Stimulated activated CD8-positive, alpha-beta memory T cell treated with anti-CD3 and anti-CD28 coated beads, Interleukin-4, amount 100 ng/mL, for 24 hours (primary cell): ENCODE measurements around the gene ASMTL.

Source experiments
- DNase-seq: peaks from one replicate; pipeline ENCODE4 v3.0.0-alpha.2; 2020; ENCODE audit warnings: low read depth

The ASMTL gene

GRCh38 chrX:1403228-1403627 is 49.5 kb downstream of the ASMTL start:
- DNase-seq, result no peak

- no peak for DNase-seq
Measured at GRCh38 chrX:1401611-1402430, 50.9 kb downstream of the ASMTL start.

DNA sequence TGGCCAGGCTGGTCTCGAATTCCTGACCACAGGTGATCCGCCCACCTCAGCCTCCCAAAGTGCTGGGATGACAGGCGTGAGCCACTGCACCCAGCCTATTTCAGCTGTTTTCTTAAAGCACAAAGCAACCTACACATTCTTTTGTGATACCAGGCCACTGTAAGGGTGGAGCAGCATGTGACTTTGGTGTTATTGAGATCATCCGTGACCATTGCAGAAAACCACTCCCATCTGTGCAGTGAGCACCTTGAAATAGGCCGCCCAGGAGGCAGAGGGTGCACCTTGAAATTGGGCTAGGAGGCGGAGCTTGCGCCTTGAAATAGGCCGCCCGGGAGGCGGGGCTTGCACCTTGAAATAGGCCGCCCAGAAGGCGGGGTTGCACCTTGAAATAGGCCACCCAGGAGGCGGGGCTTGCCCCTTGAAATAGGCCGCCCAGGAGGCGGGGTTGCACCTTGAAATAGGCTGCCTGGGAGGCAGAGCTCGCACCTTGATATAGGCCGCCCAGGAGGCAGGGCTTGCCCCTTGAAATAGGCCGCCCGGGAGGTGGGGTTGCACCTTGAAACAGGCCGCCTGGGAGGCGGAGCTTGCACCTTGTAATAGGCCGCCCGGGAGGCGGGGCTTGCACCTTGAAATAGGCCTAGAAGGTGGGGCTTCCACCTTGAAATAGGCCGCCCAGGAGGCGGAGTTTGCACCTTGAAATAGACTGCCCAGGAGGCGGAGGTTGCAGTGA is 51.8 kb downstream of the ASMTL start:
- DNase-seq, result no peak

DNA sequence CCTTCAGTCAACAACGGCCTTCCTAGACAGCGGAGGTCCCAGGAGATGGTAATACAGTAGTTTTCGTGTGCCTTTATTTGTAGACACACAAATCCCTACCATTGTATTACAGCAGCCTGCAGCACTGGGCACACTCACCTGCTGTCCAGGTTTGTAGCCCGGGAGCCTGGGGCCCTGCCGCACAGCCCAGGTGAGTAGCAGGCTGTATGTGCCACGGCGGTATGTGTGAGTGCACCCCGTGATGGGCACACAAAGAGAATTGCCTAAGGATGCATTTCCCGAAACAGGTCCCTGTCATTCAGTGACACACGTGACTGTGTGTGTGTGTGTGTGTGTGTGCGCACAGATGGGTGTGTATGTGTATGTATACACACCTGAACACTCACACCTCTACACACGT is 52.7 kb downstream of the ASMTL start:
- no peak for DNase-seq

DNA sequence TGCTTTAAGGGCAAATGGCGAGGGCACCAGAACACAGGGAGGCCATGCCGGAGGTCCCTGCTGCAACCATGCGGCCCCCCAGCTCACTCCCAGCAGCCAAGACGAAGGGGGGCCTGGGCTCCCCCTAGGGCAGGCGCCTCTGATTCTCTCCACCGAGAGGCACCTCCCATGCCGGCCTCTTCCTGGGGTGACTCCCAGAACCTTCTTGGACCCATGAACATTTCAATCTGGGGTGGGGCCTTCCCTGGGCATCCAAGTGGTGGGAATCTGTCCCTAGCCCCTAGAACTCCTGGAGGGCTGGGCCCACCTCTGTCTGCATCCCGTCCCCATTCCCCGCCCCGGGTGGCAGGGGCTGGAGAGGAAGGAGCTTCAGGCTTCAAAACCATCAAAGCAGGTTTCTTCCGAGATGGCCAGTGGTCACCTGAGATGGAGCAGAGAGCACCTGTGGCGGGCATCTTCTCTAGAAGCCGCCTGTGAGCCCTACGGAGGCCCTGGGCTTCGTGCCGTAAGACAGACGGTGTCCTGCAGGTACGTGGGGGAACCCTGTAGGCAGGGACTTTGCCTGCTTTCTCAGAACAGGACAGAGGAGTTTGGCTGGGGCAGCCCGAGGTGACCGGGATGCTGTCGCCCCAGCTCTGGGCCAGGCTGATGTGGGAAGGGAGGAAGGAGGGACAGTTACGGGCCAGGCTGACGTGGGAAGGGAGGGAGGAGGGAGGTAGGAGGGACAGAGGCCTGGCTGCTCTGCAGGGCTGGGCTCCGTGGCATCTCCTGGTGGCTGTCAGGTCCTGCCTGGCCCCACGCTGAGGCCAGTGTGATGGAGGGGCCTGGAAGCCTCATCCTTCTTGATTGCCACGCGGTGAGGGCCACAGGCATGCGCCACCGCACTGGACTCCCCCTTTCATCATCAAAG is 54.0 kb downstream of the ASMTL start:
- DNase-seq, result no peak

DNA sequence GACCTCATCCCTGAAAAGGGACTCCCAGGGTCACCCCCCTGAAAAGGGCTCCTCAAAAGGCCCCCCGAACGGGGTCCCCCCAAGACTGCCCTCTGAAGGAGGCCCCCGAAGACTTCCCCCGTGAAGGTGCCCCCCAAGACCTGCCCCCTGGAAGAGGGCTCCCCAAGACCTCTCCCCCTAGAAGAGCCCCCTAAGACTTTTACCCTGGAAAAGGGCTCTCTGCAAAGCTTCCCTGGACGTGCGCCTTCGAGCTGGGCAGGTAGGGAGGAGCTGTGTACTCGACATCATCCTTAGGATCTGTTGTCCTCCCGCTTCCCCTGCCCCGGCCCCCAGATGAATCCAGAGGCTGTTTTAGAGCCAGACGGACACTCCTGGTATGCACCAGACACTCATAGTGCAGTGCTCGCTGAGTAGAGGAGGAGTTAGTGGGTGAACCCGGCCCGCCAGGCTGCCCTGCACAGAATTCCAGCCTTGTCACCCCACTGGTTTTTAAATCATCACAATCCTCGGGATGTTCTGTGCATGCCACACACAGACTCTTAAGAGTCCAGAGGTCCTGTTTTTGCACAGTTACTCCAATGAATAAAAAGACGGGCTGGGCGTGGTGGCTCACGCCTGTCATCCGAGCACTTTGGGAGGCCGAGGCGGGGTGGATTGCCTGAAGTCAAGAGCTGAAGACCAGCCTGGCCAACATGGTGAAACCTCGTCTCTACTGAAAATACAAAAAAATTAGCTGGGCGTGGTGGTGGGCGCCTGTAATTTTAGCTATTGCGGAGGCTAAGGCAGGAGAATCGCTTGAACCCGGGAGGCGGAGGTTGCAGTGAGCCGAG is 55.1 kb downstream of the ASMTL start:
- DNase-seq, result no peak

- DNase-seq, result no peak
Measured at GRCh38 chrX:1397001-1397400, 55.7 kb downstream of the ASMTL start.

- no peak for DNase-seq
Measured at GRCh38 chrX:1395646-1396216, 57.0 kb downstream of the ASMTL start.

DNA sequence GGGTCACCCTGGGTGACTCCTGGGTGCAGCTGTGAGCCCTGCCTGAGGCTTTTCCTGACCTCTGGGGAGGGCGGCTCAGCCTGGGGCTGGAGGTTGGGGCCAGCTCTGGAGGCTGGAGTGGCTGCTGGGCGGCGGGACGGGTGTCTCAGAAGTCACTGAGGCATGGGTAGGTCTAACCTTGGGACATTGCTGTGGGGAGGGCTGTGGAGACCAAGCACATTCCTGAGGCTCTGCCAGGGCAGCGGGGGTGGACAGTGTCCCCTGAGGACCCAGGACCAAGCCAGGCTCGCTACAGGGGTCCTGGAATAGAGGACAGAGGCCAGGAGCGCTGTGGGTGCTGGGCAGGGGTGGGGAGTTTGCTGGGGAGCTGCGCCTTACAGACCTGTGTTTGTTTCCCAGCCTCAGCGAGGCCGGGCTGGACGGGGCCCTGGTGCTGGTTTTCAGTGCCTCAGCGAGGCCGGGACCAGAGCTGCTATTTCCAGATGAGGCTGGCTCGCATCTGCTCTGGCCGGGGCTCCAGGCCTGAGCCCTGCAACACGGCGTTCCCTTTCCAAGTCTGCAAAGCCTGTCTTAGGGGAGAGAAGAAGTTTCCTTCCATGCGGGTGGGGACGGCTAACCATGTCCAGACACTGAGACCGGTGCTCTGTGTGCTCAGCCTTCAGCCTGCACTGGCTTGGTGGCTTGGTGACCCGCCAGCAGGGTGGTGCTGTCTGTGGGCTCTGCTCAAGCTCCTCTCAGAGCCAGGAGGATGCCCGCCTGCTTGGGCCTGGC is 57.8 kb downstream of the ASMTL start:
- DNase-seq, result no peak

DNA sequence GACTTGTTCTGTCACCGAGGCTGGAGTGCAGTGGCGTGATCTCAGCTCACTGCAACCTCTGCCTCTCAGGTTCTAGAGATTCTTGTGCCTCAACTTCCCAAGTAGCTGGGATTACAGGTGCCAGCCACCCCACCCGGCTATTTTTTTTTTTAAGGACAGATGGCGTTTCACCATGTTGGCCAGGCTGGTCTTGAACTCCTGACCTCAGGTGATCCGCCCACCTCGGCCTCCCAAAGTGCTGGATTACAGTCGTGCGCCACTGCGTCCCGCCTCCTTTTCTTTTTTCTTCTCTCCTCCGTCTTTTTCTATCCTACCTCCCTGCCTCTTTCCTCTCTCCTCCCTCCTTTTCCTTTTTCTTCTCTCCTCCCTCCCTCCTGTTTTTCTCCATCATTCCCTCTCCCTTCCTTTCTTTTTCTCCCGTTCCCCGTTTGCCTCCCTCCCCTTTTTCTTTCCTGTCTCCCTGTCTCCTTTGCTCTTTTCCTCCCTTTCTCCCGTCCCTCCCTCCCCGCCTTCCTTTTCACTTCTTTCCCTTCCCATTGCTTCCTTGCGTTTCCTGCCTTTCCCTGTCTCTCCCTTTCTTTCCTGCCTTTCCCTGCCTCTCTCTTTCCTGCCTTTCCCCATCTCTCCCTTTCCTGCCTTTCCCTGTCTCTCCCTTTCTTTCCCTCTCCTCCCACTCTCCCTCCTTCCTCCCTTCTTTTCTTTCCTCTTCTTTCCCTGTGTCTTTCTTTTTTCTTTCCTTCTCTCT is 58.7 kb downstream of the ASMTL start:
- no peak for DNase-seq

GRCh38 chrX:1392376-1393068 is 60.2 kb downstream of the ASMTL start:
- peak; percentile 40 for DNase-seq

GRCh38 chrX:1391707-1392375 is 60.9 kb downstream of the ASMTL start, which contains the start of gene SLC25A6:
TSS of gene SLC25A6 (minus strand) at chrX:1392113. CDS start at chrX:1392009, 104 bp downstream.
- DNase-seq, result peak; percentile 99

DNA sequence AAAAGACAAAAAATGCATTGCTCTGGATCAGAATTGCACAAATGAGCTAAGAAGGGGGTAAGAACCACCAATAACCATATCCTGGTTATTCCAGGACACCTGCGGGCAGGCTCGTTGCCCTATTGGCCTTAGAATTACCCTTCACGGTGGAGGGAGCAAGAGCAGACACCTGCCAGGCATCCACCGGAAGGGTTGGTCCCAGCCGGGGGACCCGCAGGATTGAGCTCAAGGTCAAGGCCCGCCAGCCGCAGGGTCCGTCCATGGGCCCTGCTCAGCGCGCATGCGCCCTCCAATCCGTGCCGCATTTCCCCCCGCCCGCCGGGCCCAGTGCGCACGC is 61.4 kb downstream of the ASMTL start:
- DNase-seq, result peak; percentile 90

GRCh38 chrX:1390621-1391369 is 61.9 kb downstream of the ASMTL start:
- no peak for DNase-seq

DNA sequence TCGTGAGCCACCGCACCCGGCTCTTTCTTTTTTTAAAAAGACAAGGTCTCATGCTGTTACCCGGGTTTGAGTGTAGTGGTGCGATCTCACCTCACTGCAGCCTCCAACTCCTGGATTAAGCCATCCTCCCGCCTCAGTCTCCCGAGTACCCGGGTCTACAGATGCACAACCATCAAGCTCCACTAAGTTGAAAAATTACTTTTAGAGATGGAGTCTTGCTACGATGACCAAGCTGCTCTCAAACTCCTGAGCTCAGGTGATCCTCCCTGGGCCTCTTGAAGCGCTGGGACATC is 62.8 kb downstream of the ASMTL start:
- DNase-seq, result no peak

DNA sequence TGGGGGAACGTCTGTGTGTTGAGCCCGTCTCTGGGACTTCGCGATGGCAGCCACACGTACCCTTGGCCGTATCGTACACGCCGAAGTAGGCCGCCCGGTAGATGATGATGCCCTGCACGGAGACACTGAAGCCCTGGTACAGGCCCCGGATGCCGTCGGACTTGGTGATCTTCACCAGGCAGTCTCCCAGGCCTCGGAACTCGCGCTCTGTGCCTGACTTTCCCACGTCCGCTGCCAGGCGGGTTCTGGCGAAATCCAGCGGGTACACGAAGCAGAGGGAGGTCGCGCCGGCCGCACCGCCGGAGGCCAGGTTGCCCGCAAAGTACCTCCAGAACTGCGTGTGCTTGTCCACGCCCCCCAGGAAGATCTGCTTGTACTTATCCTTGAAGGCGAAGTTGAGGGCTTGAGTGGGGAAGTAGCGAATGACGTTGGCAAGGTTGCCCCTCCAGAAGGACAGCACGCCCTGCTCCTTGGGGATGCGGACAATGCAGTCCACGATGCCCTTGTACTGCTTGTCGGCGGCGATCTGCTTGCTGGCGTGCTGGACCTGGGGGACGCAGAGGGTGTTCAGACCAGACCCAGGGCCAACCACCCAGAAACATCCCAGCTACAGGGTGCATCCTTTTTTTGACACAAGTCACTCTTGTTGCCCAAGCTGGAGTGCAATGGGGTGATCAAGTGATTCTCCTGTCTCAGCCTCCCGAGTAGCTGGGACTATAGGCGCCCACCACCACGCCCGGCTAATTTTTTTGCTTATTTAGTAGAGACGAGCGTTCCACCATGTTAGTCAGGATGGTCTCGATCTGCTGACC is 63.3 kb downstream of the ASMTL start:
- no peak for DNase-seq

DNA sequence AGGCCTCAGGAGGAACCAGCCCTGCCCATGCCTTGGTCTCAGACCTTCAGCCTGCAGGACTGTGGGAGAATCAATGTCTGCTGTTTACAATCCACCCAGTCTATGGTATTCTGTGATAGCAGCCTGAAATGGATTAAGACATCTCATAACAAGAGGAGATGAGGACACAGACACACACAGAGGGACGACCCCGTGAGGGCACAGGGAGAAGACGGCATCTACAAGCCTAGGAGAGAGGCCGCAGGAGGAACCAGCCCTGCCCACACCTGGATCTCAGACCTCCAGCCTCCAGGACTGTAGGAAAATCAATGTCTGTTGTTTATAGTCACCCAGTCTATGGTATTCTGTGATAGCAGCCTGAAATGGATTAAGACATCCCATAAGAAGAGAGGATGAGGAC is 64.1 kb downstream of the ASMTL start:
- no peak for DNase-seq
